B cell (primary cell): ENCODE results near the gene FGD4.
"Not testable (repeated sequence)": the region's sequence is repeated elsewhere in the genome, so short reads cannot be mapped to it uniquely, and the experiment has no call there.

Source experiments
- EZH2 ChIP-seq: IDR thresholded peaks from 2 replicates; pipeline ENCODE4 v1.6.1; 2012; ENCODE audit warnings: borderline replicate concordance, low read depth, mild to moderate bottlenecking, moderate library complexity, low read length; ENCODE audit not compliant: insufficient read depth, poor library complexity, severe bottlenecking
- TF ChIP-seq, protein P1 (sequence below): fragments of 200-600 bp; IDR thresholded peaks from one replicate; pipeline ENCODE4 v1.8.0; 2022; ENCODE audit warnings: antibody characterized with exemption, mild to moderate bottlenecking

DNA sequence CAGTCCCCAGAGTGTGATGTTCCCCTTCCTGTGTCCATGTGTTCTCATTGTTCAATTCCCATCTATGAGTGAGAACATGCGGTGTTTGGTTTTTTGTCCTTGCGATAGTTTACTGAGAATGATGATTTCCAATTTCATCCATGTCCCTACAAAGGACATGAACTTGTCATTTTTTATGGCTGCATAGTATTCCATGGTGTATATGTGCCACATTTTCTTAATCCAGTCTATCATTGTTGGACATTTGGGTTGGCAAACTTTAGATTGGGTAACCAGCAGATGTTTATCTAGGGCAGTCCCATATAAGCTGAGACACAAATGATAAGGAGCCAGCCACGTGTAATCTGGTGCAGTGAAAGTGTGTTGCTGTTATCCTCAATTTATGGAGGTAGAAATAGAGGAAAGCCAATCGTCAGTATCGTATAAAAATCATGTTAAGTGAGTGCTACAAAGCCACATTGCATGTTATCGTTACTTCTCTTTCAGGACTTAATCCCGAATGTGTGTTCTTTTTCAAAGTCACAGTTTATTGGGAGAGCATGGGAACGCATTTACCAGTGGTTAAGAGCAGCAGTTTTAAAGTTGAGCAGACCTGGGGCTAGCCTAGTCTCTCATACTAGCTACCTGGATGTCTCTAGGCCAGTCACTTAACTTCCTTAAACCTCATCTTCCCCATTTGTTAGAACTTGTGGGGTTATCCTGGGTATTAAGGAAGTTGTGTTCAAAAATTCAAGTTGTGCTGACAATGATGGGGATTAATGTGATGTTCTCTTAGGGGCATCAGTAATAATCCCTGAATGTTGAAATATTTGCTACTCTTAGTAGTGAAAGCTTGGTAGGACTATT, 108.0 kb downstream of the FGD4 start:
- TF ChIP-seq, protein P1, sequence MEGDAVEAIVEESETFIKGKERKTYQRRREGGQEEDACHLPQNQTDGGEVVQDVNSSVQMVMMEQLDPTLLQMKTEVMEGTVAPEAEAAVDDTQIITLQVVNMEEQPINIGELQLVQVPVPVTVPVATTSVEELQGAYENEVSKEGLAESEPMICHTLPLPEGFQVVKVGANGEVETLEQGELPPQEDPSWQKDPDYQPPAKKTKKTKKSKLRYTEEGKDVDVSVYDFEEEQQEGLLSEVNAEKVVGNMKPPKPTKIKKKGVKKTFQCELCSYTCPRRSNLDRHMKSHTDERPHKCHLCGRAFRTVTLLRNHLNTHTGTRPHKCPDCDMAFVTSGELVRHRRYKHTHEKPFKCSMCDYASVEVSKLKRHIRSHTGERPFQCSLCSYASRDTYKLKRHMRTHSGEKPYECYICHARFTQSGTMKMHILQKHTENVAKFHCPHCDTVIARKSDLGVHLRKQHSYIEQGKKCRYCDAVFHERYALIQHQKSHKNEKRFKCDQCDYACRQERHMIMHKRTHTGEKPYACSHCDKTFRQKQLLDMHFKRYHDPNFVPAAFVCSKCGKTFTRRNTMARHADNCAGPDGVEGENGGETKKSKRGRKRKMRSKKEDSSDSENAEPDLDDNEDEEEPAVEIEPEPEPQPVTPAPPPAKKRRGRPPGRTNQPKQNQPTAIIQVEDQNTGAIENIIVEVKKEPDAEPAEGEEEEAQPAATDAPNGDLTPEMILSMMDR, result not testable (repeated sequence)
- not testable (repeated sequence) for TF ChIP-seq EZH2
